Mammary epithelial cell (primary cell): ENCODE results near the gene SLC1A2.

Experiments used
- CTCF ChIP-seq, 2 donors: IDR thresholded peaks in 1 of 2; conservative IDR thresholded peaks in 1 of 2; 2 replicates each; pipeline ENCODE4 v1.5.1; 2011 to 2012; ENCODE audit warnings: inconsistent platforms in 2 of 2, low read length in 2 of 2, mild to moderate bottlenecking in 2 of 2, control low read depth in 1 of 2, low read depth in 1 of 2; ENCODE audit not compliant: insufficient read depth in 1 of 2; ENCODE audit errors: extremely low read depth in 1 of 2
- EZH2 ChIP-seq: IDR thresholded peaks from 2 replicates; pipeline ENCODE4 v1.6.1; 2012; ENCODE audit warnings: low read length, inconsistent platforms, borderline replicate concordance

GRCh38 chr11:35265755-35266454 is 153.5 kb downstream of the SLC1A2 start:
- no peak for TF ChIP-seq CTCF (conservative IDR thresholded peaks at IDR 0.05 in 1 of 2, IDR thresholded peaks at IDR 0.05 in 1 of 2; ENCODE audit: extremely low read depth in 1 of 2, insufficient read depth in 1 of 2, low read depth in 1 of 2, low read length in 2 of 2)
- TF ChIP-seq EZH2, result no peak
